K562 (cell line): ENCODE measurements around the gene UBE2L5. TPM values are rescaled to one million over a fixed set of nuclear protein-coding genes. Genes with fewer than 3 reads are reported as not detected.

Source experiments
- BMI1 ChIP-seq: fragments of 150-350 bp; IDR thresholded peaks from 2 replicates; pipeline ENCODE4 v1.6.1; 2014; ENCODE audit warnings: low read length
- C11orf30 ChIP-seq: fragments of 450-650 bp; IDR thresholded peaks from 2 replicates; pipeline ENCODE4 v1.6.1; 2016; ENCODE audit warnings: low read depth, mild to moderate bottlenecking
- CHD2 ChIP-seq: IDR thresholded peaks from 2 replicates; pipeline ENCODE4 v1.6.1; 2011; ENCODE audit warnings: low read depth, low read length
- DPF2 ChIP-seq: fragments of 450-650 bp; IDR thresholded peaks from 2 replicates; pipeline ENCODE4 v1.6.1; 2016
- ELK1 ChIP-seq: sonication (generic); formaldehyde crosslinking; IDR thresholded peaks from 2 replicates; pipeline ENCODE4 v1.8.1; 2022; ENCODE audit warnings: missing genetic modification reagents
- ETS2 ChIP-seq: IDR thresholded peaks from 2 replicates; pipeline ENCODE4 v1.6.1; 2016; ENCODE audit warnings: borderline replicate concordance, missing genetic modification characterization, mild to moderate bottlenecking, moderate library complexity, missing compliant biosample characterization; ENCODE audit not compliant: poor library complexity, severe bottlenecking
- FIP1L1 ChIP-seq: fragments of 200-400 bp; formaldehyde crosslinking; IDR thresholded peaks from 2 replicates; pipeline ENCODE4 v1.6.1; 2018; ENCODE audit warnings: mild to moderate bottlenecking, low read depth, low read length; ENCODE audit not compliant: poor library complexity, severe bottlenecking
- HBP1 ChIP-seq: fragments of 450-650 bp; formaldehyde crosslinking; IDR thresholded peaks from 2 replicates; pipeline ENCODE4 v1.4.0; 2022; ENCODE audit warnings: missing genetic modification characterization
- HDAC8 ChIP-seq: fragments of 450-650 bp; IDR thresholded peaks from 2 replicates; pipeline ENCODE4 v1.6.1; 2016; ENCODE audit warnings: mild to moderate bottlenecking, missing genetic modification characterization, moderate library complexity, missing compliant biosample characterization
- KAT7 ChIP-seq: sonication (generic); formaldehyde crosslinking; IDR thresholded peaks from 2 replicates; pipeline ENCODE4 v1.8.0; 2022; ENCODE audit warnings: missing genetic modification reagents, mild to moderate bottlenecking, borderline replicate concordance
- LCOR ChIP-seq: sonication (generic); formaldehyde crosslinking; IDR thresholded peaks from 2 replicates; pipeline ENCODE4 v1.8.0; 2022; ENCODE audit warnings: mild to moderate bottlenecking, missing genetic modification reagents
- MAFK ChIP-seq: IDR thresholded peaks from 2 replicates; pipeline ENCODE4 v1.6.1; 2011; ENCODE audit warnings: low read length, improper control_type of control experiment
- MBD2 ChIP-seq: sonication (generic); IDR thresholded peaks from 2 replicates; pipeline ENCODE4 v1.6.1; 2016; ENCODE audit warnings: low read depth, borderline replicate concordance
- MTF1 ChIP-seq: fragments of 250-450 bp; sonication (Bioruptor Pico); IDR thresholded peaks from 2 replicates; pipeline ENCODE4 v1.9.0; 2021; ENCODE audit warnings: moderate library complexity, mild to moderate bottlenecking, inconsistent platforms, borderline replicate concordance
- NFIC ChIP-seq: fragments of 450-650 bp; IDR thresholded peaks from 2 replicates; pipeline ENCODE4 v1.6.1; 2017; ENCODE audit warnings: mild to moderate bottlenecking, inconsistent platforms
- PHF21A ChIP-seq: fragments of 450-650 bp; IDR thresholded peaks from 2 replicates; pipeline ENCODE4 v1.6.1; 2017; ENCODE audit warnings: low read depth, borderline replicate concordance
- PRMT5 ChIP-seq: sonication (generic); formaldehyde crosslinking; IDR thresholded peaks from 2 replicates; pipeline ENCODE4 v1.5.0; 2020; ENCODE audit warnings: missing genetic modification reagents
- RBM14 ChIP-seq: fragments of 200-400 bp; formaldehyde crosslinking; IDR thresholded peaks from 2 replicates; pipeline ENCODE4 v1.6.1; 2018; ENCODE audit warnings: low read depth, mild to moderate bottlenecking, low read length, moderate library complexity, borderline replicate concordance; ENCODE audit not compliant: insufficient read depth
- RFX5 ChIP-seq: IDR thresholded peaks from 2 replicates; pipeline ENCODE4 v1.6.1; 2011; ENCODE audit warnings: low read depth, mild to moderate bottlenecking, improper control_type of control experiment, low read length
- SETDB1 ChIP-seq: IDR thresholded peaks from one replicate; pipeline ENCODE4 v1.6.1; 2012; ENCODE audit warnings: low read length, control low read depth, inconsistent platforms
- SMAD3 ChIP-seq: fragments of 450-650 bp; formaldehyde crosslinking; conservative IDR thresholded peaks from 2 replicates; pipeline ENCODE4 v1.4.0; 2020; ENCODE audit warnings: mild to moderate bottlenecking
- SNIP1 ChIP-seq: fragments of 450-650 bp; IDR thresholded peaks from 2 replicates; pipeline ENCODE4 v1.7.1; 2017; ENCODE audit warnings: low read depth, mild to moderate bottlenecking
- SRSF1 ChIP-seq: fragments of 200-400 bp; formaldehyde crosslinking; IDR thresholded peaks from 2 replicates; pipeline ENCODE4 v1.6.1; 2017; ENCODE audit warnings: mild to moderate bottlenecking, low read depth, low read length, moderate library complexity
- SRSF3 ChIP-seq: fragments of 200-400 bp; formaldehyde crosslinking; IDR thresholded peaks from 2 replicates; pipeline ENCODE4 v1.6.1; 2016; ENCODE audit warnings: mild to moderate bottlenecking, low read length, moderate library complexity; ENCODE audit not compliant: insufficient read depth
- TBL1XR1 ChIP-seq, 2 experiments: IDR thresholded peaks; 2 replicates each; pipeline ENCODE4 v1.6.1; 2012; ENCODE audit warnings: improper control_type of control experiment in 2 of 2, low read length in 2 of 2, mild to moderate bottlenecking in 1 of 2
- YY1 ChIP-seq, 3 experiments: IDR thresholded peaks; 2 replicates each; pipeline ENCODE4 v1.6.1; 2011; ENCODE audit warnings: low read length in 2 of 3, mild to moderate bottlenecking in 2 of 3, moderate library complexity in 2 of 3, borderline replicate concordance in 1 of 3, control low read depth in 1 of 3, low read depth in 1 of 3; ENCODE audit not compliant: insufficient read depth in 3 of 3, insufficient replicate concordance in 2 of 3, control insufficient read depth in 1 of 3, insufficient read length in 1 of 3; ENCODE audit errors: extremely low read depth in 1 of 3
- ZNF408 ChIP-seq: fragments of 250-450 bp; sonication (Bioruptor Pico); IDR thresholded peaks from 2 replicates; pipeline ENCODE4 v1.4.0; 2020; ENCODE audit warnings: low read depth, mild to moderate bottlenecking, moderate library complexity
- ZNF695 ChIP-seq: fragments of 450-650 bp; formaldehyde crosslinking; IDR thresholded peaks from 2 replicates; pipeline ENCODE4 v1.4.0; 2020; ENCODE audit warnings: mild to moderate bottlenecking, moderate library complexity
- polyA plus RNA-seq, 8 experiments: library from polyadenylated mRNA; depleted of rRNA in 4 of 8; stranded (reverse) in 5 of 8; unstranded in 3 of 8; fragments of >200 nt; fragmentation: Nextera tagmentation in 2 of 8; fragmentation: Illumina TruSeq in 1 of 8; extraction: Ambion mirVana in 2 of 8; extraction: Trizol in 1 of 8; gene quantifications; 2 replicates each; pipeline versions ENCODE4 v1.2.1 to v1.2.3, GENCODE V29; 2011 to 2014; ENCODE audit warnings: inconsistent platforms in 1 of 8, missing spikeins in 1 of 8
- total RNA-seq, 7 experiments: library from RNA; depleted of rRNA in 6 of 7; stranded (reverse); fragments of >200 nt in 6 of 7; fragmentation: Illumina TruSeq in 2 of 7; extraction: Trizol in 2 of 7; gene quantifications; 2 replicates each; pipeline versions ENCODE4 v1.2.1 to v1.2.3, GENCODE V29; 2011 to 2021; ENCODE audit warnings: low replicate concordance in 1 of 7

Gene UBE2L5
- total and polyA plus RNA-seq, 9 of the 15 experiments (the other 6 are each of a cell fraction or from before 2014, with no cell fraction given): 0.22 to 1.5 (median 0.86) TPM; not detected in 6

GRCh38 chr13:30422054-30422839 is at the start of gene UBE2L5 (continued):
- TF ChIP-seq SNIP1 (no peak), PHF21A (no peak), NFIC (no peak), ZNF695 (no peak), FIP1L1 (no peak), RBM14 (no peak), BMI1 (no peak), HDAC8 (tag) (no peak), SRSF3 (no peak), RFX5 (no peak), KAT7 (CRISPR knock-in tag) (no peak), YY1 (IDR thresholded peaks at IDR 0.05; ENCODE audit: borderline replicate concordance in 1 of 3, control insufficient read depth in 1 of 3, extremely low read depth in 1 of 3, insufficient read depth in 3 of 3, insufficient read length in 1 of 3, insufficient replicate concordance in 2 of 3, low read depth in 1 of 3, low read length in 2 of 3) (peak in 1 of 3 experiments; percentile 13), TBL1XR1 (IDR thresholded peaks at IDR 0.05; ENCODE audit: low read length in 2 of 2) (no peak), HBP1 (CRISPR knock-in tag) (no peak), ELK1 (CRISPR knock-in tag) (no peak), ZNF408 (CRISPR knock-in tag) (no peak), MTF1 (CRISPR knock-in tag) (no peak), MAFK (0 out of 2 replicates have a peak, but pooled peaks have one; percentile 16), SETDB1 (no peak), SMAD3 (CRISPR knock-in tag) (no peak), PRMT5 (CRISPR knock-in tag) (no peak), SRSF1 (no peak), LCOR (CRISPR knock-in tag) (no peak), MBD2 (no peak), ETS2 (tag) (no peak), C11orf30 (peak; percentile 63), DPF2 (peak; percentile 21; the same call in 1 of the 2 replicates), CHD2 (no peak)
